ENCODE results near the gene HELZ.

The HELZ gene

GRCh38 chr17:67078292-67078691 is 166.7 kb downstream of the HELZ start:
- DNase-seq (ENCODE audit: low spot score) = no peak

GRCh38 chr17:67076290-67076689 is 168.7 kb downstream of the HELZ start:
- DNase-seq (ENCODE audit: low spot score) = no peak

GRCh38 chr17:67074781-67075180 is 170.2 kb downstream of the HELZ start:
- DNase-seq (ENCODE audit: low spot score) = no peak

- no peak for DNase-seq (ENCODE audit: low spot score)
Measured at GRCh38 chr17:67072885-67073284, 172.1 kb downstream of the HELZ start.

GRCh38 chr17:67071595-67071994 is 173.4 kb downstream of the HELZ start:
- no peak for DNase-seq (ENCODE audit: low spot score)

GRCh38 chr17:67069603-67070136 is 175.3 kb downstream of the HELZ start:
- DNase-seq (ENCODE audit: low spot score) = no peak

- no peak for DNase-seq (ENCODE audit: low spot score)
Measured at GRCh38 chr17:67068999-67069398, 176.0 kb downstream of the HELZ start.

- DNase-seq (ENCODE audit: low spot score) = no peak
Measured at GRCh38 chr17:67067571-67068482, 177.2 kb downstream of the HELZ start.

GRCh38 chr17:67066717-67067116 is 178.3 kb downstream of the HELZ start:
- no peak for DNase-seq (ENCODE audit: low spot score)

- DNase-seq (ENCODE audit: low spot score) = no peak
Measured at GRCh38 chr17:67063141-67063540, 181.9 kb downstream of the HELZ start.

- no peak for DNase-seq (ENCODE audit: low spot score)
Measured at GRCh38 chr17:67059372-67059771, 185.6 kb downstream of the HELZ start.

- DNase-seq (ENCODE audit: low spot score) = no peak
Measured at GRCh38 chr17:67058036-67058435, 187.0 kb downstream of the HELZ start.

GRCh38 chr17:67056746-67057490 is 188.1 kb downstream of the HELZ start:
- DNase-seq (ENCODE audit: low spot score) = no peak

- no peak for DNase-seq (ENCODE audit: low spot score)
Measured at GRCh38 chr17:67055811-67056745, 188.9 kb downstream of the HELZ start.

- no peak for DNase-seq (ENCODE audit: low spot score)
Measured at GRCh38 chr17:67055041-67055443, 190.0 kb downstream of the HELZ start.

GRCh38 chr17:67054608-67055007 is 190.4 kb downstream of the HELZ start:
- DNase-seq (ENCODE audit: low spot score) = no peak

- DNase-seq (ENCODE audit: low spot score) = no peak
Measured at GRCh38 chr17:67054011-67054591, 190.9 kb downstream of the HELZ start.

GRCh38 chr17:67053438-67054000 is 191.5 kb downstream of the HELZ start:
- DNase-seq (ENCODE audit: low spot score) = no peak

GRCh38 chr17:67052720-67053437 is 192.1 kb downstream of the HELZ start:
- no peak for DNase-seq (ENCODE audit: low spot score)

GRCh38 chr17:67051837-67052236 is 193.2 kb downstream of the HELZ start:
- no peak for DNase-seq (ENCODE audit: low spot score)
